Body of pancreas (tissue), 4 donors: Measurements from ENCODE around the gene CROCC2.

Source experiments
- CTCF ChIP-seq, 7 experiments: fragments of 450-650 bp in 4 of 7; fragments of 200-600 bp in 3 of 7; sonication (generic) in 3 of 7; IDR thresholded peaks; one replicate each; pipeline ENCODE4 v1.5.1; 2016 to 2019; ENCODE audit warnings: antibody characterized with exemption in 7 of 7
- POLR2A ChIP-seq, 3 donors: fragments of 450-650 bp; IDR thresholded peaks; one replicate each; pipeline ENCODE4 v1.6.1; 2016; ENCODE audit warnings: antibody characterized with exemption in 3 of 3, mild to moderate bottlenecking in 2 of 3

- TF ChIP-seq CTCF (IDR thresholded peaks at IDR 0.05) = no peak
- TF ChIP-seq POLR2A (IDR thresholded peaks at IDR 0.05) = no peak
These were observed 131.4 kb downstream of the CROCC2 start for GRCh38 chr2:241037498-241037897.
